Stimulated activated CD4-positive, alpha-beta T cell treated with anti-CD3 and anti-CD28 coated beads, Interleukin-2, amount 100 ng/mL, for 24 hours (primary cell): ENCODE results near the gene HK2.
"Not testable (repeated sequence)": the region's sequence is repeated elsewhere in the genome, so short reads cannot be mapped to it uniquely, and the experiment has no call there.

ENCODE experiments used
- DNase-seq, 2 donors: peaks; one replicate each; pipeline ENCODE4 v3.0.0-alpha.2; 2020

HK2 gene

DNA sequence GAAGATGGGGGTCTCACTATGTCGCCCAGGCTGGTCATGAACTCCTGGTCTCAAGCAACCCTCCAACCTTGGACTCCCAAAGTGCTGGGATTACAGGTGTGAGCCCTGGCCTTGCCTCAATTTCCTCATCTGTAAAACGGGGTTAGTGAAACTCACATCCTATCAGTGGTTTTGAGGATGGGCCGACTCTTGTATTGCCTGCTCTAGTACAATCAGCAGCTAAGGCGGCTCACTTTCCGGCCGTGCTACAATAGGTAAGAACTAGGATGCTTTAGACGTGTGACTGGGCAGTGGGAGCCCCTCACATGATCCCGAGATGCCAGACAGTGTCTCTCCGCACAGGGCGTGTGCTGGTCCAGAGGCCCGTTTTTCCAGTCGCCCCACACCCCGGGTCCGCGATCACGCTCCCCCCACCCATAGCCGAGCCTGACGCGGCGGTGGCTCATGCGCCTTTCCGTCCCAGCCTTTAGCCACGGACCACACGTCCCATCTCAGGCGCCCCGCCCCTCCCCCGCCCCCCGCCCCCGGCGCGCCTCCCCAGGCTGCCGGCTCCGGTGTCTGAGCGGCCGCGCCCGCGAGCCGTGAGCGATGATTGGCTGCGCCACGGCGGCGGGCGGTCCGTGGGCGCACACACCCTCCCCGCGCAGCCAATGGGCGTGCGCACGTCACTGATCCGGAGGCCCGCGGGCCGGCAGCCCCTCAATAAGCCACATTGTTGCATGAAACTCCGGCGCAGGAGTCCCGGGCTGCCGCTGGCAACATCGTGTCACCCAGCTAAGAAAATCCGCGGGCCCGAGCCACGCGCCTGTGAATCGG, at the start of gene HK2:
Gene HK2 (plus strand): TSS at position 710 of the 816 bp plus-strand sequence. CDS start 454 bp downstream, outside the sequence.
- DNase-seq: peak; percentile 82 to 87

DNA sequence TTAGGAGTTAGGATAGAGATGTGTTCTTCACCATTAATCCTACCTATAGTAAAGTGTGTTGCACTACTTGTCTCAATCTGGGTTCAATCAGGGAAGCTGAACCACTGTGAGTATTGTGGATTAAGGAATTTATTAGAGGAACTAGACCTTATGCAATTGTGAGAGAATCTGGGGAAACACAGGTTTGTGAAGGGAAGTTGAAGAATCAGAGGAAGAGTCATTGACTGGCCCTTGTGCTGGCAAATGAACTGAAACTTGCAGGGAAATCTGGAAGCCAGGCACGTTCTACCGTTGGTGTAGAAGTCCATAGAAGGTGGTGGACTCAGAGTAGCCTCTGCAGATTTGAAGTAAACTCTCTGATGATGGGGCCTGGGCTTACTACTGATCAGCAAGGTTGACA, 44.7 kb upstream of the HK2 start:
- no peak for DNase-seq

GRCh38 chr2:74792282-74792681, 41.6 kb upstream of the HK2 start:
- DNase-seq: no peak

DNA sequence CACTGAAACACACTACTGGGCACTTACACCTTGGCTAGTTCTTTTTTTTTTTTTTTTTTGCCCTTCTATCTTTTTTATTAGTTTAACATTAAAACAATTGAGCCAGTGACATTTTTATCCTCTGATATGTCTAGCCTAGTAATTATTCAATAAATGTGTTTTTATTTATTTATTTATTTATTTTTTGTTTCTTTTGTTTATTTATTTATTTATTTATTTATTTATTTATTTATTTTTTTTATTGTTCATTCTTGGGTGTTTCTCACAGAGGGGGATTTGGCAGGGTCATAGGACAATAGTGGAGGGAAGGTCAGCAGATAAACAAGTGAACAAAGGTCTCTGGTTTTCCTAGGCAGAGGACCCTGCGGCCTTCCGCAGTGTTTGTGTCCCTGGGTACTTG, 39.0 kb upstream of the HK2 start:
- DNase-seq: not testable (repeated sequence)

- DNase-seq: no peak
Measured at GRCh38 chr2:74806355-74806839, 27.5 kb upstream of the HK2 start.

DNA sequence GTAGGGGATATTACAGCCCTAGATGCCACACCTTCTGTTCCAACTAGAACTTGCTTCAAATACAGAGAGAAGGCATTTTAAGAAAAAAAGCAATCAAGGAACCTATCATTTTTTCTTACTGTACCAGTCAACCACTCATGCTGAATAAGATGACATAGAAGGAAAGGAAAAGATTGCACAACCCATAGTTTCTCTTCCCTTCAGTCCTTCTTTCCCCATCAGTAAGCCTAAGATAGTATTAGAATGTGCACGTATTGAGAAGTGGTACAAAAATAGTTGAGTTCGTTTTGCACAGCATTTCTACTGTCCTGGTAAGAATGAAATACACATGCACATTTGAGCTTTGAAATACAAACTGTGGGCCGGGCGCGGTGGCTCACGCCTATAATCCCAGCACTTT, 27.0 kb upstream of the HK2 start:
- DNase-seq: no peak

GRCh38 chr2:74812787-74813590, 20.9 kb upstream of the HK2 start:
- no peak for DNase-seq

DNA sequence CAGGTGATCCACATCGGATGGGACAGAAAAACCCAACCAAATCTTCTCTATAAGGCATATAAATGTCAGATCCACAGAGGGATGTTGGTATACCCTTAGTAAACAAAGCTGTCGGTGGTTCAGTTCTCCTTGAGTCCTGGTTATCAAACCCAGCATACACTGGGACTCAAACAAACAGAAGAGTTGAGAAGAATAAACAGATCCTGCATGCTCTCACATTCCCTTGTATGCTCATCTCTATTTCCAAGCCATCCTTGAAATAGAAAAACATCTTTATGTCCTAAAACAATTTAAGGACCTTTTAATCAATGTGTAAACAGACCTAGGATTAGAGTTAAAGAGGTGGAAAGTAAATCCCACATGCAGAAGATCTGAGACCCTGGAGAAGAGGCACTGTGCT, 19.8 kb upstream of the HK2 start:
- no peak for DNase-seq

DNA sequence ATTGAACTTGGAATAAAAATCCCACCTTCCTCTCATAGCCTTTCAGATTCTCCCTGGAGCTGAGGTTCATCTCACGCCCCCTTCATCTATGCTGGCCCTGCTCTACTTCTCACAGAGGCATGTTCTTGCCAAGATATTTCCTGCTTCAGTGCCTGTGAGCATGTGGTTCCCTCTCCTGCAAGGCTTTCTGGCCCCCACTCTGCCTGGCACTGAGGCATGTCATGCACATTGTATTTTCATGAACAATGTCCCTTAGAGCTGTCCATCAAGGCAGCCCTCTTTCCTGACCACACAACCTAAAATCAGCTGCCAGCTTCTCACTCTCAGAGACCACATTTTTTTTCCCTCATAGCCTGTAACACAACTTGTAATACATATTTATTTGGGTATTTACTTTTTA, 18.0 kb upstream of the HK2 start:
- DNase-seq: no peak

DNA sequence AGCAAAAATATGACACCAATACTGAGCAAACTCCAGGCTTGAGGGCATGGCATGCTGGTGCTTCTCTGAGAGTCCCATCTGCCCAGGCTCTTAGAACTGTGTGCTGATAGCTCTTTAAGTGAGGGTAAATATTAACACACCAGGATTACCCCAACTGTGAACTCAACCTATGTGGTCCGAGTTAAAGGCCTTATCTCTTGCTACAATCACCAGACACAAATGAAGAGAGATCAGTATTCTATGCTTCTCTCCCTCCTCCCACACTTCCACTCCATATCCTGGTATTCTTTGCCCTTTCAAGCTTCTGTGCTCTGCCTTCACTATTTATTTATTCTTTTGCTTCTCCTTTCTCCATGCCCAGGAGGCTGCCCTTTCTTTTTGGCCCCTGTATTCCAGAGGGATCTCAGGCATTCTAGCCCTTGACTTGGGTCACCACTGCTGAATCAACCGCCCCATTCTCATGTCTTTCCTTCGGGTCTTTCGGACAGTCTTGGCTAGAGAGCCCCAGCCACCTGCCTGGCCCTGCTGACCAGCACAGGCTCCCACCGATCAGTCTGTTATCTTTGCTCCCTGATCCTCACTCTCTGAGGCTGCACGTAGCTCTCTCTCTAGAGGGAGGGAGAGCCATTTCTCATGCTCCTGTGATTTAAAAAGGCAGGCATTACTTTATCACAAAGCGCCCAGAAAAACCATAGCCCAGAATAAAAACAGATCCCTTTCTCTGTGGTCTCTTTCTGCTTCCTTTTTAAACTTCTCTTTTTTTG, 17.2 kb upstream of the HK2 start:
- no peak for DNase-seq

DNA sequence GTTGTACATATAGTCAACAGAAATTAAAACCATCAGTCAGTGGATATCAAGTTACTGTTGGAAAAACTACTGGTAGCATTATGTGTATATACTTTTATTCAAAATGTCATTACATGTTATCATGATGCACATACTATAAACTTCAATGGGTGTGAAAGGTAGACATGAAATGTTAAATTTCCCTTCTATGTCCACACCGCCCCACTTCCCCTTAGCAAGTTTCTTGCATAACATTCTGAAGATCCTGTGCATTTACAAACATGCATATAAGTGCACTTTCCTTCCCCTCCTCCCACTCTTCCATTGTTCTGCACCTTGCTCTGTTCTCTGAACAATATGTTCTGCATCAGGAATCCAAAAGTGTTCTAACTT, 16.6 kb upstream of the HK2 start:
- DNase-seq: no peak

DNA sequence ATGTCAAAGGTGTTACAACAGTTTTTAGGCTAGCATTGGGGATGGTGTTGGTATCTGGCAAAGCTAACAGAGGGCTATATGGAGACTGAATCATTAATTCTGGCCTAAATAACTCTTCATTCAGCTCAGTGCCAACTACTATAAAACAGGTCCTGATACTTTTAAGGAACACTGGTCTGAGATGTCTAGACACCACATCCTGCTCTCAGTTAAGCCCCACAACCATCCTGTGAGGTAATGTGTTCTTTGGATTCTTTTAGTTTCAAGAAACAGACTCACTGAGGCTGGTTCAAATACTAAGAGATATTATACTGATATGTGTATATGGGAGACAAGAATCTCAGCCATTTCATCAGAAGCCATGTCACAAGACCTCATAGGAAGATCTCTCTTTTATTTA, 14.2 kb upstream of the HK2 start:
- DNase-seq: no peak

DNA sequence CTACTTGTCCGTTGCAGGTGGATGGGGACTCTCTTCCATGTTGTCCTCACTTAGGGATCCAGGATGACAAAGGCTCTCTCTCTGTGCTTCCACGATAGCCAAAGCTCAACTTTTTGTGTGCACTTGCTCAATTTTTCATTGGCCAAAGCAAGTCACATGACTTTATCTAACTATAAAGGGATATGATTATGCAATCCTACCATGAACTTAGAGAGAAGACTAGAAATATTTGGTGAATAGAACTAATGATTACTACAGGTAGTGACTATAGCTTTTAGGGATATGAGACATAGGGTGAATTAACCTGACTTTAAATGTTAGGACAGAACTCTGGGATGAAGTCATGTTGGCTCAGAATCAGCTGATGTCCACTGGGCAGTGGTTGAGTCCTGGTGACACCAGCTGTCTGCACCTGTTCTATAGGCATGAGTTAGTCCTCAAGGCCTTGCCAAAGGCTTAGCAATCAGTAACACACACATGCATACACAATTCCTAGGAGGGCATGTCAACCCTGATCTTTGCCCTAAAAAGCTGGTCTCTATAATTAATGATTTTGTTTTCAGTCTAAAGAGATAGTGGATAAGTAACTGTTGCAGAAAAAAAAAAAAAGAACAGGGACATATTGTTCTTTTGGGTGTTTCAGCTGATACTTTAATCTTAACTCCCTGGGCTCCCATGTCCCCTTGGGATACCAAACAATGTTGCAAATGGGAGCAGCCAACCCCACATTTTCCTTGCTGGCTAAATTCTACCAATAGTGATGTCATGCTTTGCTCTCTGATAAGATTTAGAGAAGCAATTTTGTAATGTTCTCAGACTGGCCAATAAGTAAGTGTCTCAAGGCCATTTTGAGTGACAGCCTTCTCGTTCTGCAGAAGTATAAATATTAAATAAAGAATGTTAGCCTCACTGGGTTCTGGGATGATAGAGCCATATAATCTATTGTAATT, 12.5 kb upstream of the HK2 start:
- DNase-seq: no peak

DNA sequence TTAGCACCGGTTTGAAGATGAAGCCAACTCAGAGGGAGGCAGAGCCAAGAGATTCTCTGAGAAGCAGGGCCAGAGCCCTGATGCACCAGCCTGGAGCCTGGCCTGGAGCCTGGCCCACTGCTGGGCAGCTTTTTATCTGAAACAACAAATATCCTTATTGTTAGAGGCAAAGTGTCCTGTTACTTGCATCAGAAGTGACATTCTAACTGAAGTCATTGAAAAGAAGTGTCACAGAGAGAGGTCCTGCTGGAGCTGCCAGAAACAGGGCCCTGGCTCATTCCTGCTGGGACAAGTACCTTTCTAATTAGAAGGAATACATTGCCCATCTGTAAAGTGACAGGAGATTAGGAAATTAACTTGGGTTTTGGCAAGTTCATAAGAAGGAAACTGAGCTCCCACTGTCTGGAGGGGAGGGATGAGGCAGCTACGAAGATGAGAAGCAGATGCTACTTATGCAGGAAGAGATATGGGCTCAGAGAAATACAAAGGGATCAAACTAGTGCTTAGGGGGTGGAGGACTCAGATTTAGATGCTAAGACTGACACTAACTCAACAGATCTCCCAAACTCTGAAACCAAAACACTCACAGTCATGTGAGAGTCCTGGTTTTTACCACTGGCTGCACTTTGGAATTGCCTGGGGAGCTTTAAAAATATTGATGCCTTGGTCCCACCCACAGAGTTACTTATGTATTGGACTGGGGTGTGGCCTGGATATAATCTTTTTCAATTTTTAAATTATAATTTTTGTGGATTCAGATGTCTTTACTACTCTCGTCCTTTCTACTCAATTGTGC, 11.0 kb upstream of the HK2 start:
- DNase-seq: no peak

GRCh38 chr2:74824679-74825078, 9.2 kb upstream of the HK2 start:
- DNase-seq: no peak

DNA sequence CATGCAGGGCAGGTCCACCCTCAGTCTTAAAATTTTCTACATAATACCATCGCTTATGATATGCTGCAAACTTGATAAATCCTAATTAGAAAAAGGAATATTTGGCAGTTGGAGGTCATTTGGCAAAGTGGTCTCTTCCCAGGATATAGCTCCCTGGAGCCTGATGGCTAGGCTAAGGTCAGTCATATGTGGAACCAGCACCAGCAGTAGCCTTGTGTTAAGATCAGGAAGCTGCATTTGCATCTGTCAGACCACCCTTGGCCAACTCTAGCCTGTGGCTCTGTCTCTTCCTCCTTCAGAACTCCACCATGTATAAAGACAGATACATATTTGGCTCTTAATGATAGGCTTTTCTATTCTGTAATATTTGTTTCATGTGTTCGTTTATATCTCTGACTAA, 5.4 kb upstream of the HK2 start:
- DNase-seq: no peak

- no peak for DNase-seq
Measured at GRCh38 chr2:74831693-74832530, 2.0 kb upstream of the HK2 start.

GRCh38 chr2:74834234-74834791, 386 bp downstream of the HK2 start:
- peak; percentile 50 to 51 for DNase-seq

DNA sequence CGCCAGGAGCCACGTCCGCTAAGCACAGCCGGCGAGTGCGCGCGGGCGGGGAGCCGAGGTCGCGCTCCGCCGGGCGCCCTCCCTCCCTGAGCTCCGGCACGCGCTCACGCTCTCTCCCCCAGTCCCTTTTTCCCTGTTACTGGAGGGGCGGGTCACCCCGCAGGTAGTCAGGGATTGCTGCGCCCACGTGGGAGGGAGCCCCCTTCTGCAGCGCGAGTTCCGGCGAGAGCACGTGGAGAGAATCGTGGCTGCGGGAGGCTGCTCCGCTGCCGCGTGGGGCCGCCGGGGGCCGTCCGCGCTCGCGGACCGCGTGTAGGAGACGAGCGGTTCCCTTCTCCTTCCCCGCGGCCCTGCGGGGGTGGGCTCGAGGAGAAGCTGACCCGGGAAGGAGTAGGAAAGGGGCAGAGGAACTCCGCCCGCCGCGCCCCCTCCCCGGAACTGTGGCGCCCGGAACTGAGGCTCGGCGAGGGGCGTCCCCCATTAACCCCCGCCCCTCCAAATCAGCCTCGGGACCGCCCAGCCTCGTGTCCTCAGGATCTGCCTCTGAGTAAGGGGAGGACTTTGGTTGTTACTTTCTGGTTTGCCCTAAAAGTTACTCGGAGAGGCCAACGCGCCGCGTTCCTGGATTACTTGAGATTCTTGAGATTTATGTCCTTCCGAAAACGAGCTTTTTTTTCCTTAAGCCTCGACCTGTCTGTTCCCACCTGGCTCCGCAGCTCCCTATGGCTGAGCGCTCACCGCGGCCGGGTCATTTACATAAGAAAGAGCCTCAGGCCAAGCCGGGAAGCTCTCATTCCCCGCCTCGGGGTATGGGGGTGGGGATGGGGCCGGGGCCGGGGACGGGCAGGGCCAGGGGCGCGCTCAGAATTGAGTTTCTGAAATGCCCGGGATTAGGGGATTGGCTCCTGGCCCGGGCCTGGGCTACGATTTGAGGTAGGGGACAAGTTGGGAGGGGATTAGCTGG, 1.1 kb downstream of the HK2 start:
- peak; percentile 81 to 84 for DNase-seq
